NCI-H446 treated with DMSO at 0.1 percent for 48 hours (cell line): Measurements from ENCODE around the gene TBL1Y.

Experiments
- DNase-seq: peaks from one replicate; lab custom pipeline; 2025; lab: John Stamatoyannopoulos, UW

TBL1Y gene

DNA sequence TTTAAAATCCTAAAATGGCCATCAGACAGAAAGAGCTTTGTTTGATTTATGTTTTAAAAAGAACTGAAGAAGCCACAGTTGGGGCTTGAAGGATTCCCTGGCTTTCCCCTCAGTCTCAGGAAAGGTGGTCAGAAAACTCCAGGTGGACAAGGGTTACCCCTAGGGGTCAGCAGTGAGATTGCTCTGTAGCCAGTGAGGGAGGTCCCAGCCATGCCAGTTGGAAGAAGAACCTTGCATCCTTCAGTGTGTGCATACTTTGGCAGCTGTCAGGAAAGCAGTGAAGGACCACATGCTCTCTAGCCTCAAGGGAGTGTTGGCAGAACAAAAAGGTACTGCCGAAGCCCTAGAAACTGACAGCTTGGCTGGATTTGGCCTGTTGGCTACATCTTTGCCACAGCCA lies 182.3 kb downstream of the TBL1Y start:
- DNase-seq = peak; percentile 0

DNA sequence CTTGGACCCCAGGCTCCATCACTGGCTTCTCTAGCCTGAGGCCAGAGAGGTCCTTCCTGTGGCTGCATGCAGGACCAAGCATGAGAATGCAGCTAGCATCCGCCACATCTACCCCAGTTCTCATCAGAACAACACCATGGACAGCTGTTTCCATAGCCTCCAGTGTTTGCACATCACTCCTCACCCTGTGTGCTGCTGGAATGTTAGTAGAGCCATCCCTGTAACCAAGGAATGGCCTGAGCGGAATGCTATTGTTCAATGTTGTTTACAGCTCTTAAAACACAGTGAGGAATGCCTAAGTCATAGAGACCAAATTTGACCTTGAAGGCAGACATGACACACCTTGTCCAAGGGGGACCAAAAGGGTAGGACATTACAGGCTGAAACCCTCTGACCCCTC lies 183.9 kb downstream of the TBL1Y start:
- no peak for DNase-seq

DNA sequence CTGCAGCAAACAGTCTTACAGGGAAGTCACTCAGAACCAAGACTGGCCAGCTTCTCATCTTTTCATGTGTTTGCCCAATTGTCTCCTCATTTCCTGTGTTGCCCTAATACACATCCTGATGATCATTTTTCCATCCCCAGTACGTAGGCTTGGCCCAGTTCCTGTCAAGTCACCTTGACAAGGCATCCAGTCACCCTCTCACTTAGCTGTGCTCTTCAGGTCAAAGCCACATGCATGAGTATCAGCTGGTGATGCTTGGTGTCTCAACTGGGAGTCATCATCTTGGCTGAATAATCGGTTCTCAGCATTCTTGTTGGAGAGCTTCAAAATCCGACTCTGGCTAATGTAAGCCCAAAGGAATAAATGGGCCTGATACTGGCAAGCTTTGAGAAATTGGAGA lies 186.5 kb downstream of the TBL1Y start:
- no peak for DNase-seq

DNA sequence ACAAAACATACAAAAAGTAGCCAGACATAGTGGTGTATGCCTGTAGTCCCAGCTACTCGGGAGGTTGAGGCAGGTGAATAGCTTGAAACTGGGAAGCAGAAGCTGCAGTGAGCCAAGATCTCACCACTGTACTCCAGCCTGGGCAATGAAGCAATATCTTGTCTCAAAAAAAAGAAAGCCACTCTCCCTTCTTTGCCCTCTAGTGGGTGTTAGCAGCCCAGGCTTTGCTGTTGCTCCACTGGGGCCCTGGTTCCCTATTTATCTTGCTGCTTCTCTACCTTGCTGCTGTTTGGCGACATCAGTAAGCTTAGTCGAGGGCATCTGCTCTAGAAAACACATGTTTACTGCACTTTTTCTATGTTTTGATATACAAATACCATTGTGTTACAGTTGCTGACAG lies 189.2 kb downstream of the TBL1Y start:
- no peak for DNase-seq

DNA sequence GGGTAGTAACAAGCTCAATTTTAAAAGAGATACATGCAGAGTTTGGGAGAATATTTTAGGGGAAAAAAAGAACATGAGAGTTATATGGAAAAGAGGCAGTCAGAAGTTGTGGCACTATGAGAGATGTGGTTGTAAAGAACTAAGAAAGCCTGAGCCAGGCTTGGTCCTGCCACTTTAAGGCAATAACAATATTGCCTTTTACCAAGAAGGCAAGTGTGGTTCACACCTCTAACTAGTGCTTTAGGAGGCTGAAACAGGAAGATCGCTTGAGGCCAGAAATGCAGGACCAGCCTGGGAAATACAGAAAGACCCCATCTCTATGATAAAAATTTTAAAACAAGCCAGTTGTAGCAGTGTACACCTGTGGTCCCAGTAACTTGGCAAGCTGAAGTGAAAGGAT lies 192.2 kb downstream of the TBL1Y start:
- DNase-seq = no peak

DNA sequence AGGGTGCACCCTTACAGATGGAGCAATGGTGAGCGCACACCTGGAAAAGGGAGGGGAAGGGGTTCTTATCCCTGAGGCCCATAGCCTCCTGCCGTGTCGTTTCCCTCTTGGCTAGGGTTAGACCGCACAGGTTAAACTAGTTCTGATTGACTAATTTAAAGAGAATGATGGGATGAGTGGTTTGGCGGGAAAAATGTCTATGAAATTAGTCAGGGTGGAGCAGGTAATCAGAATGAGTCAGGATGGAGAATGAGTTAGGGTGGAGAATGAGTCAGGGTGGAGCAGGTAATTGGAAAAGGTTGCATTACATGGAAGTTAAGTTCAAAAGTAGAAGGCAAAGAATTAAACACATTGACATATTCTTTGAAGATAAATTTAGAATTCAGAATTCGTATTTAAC lies 196.7 kb downstream of the TBL1Y start:
- DNase-seq = no peak

DNA sequence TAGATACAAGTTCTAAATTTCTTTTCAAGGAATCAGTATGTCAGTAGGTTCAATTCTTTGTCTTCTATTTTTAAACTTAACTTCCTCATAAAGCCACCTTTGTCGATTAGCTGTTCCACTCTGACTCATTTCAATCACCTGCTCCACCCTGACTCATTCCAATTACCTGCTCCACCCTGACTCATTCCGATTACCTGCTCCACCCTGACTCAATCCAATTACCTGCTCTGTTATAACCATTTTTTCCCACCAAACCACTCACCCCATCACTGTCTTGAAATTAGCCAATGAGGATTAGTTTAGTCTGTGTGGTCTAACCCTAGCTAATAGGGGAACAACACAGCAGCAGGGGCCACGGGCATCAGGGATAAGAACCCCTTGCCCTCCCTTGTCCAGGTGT lies 199.6 kb downstream of the TBL1Y start:
- no peak for DNase-seq

DNA sequence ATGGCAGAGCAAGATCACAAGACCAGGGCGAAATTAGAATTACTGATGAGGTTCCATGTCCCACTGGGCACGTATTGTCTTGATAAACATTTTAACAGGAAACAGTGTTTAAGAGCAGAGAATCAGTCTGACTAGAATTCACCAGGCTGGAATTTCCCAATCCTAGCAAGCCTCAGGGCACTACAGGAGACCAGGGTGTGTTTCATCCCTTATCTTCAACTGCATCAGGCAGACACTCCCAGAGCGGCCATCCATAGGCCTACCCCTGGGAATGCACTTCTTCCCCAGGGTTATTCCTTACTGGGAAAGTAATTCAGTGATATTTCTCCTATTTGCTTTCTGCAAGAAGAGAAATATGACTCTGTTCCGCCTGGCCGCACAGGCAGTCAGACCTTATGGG lies 205.4 kb downstream of the TBL1Y start:
- no peak for DNase-seq

DNA sequence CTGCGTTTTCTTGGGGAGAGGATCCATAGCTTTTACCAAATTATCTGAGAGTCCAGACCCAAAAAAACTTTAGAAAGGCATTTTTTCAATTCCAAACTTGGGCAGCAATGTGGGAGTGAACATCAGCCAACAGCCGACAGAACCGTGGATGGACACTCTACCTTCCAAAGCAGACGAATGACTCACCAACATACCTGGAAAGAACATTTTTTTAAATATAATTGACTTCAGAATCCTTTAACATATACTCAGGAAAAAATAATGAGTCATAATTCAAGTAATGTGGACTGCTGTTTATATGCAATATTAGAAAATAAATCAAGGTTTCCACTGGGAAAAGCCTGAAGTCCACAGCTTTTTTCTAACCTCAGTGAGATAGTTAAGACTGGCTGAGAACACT lies 211.7 kb downstream of the TBL1Y start:
- DNase-seq = no peak

DNA sequence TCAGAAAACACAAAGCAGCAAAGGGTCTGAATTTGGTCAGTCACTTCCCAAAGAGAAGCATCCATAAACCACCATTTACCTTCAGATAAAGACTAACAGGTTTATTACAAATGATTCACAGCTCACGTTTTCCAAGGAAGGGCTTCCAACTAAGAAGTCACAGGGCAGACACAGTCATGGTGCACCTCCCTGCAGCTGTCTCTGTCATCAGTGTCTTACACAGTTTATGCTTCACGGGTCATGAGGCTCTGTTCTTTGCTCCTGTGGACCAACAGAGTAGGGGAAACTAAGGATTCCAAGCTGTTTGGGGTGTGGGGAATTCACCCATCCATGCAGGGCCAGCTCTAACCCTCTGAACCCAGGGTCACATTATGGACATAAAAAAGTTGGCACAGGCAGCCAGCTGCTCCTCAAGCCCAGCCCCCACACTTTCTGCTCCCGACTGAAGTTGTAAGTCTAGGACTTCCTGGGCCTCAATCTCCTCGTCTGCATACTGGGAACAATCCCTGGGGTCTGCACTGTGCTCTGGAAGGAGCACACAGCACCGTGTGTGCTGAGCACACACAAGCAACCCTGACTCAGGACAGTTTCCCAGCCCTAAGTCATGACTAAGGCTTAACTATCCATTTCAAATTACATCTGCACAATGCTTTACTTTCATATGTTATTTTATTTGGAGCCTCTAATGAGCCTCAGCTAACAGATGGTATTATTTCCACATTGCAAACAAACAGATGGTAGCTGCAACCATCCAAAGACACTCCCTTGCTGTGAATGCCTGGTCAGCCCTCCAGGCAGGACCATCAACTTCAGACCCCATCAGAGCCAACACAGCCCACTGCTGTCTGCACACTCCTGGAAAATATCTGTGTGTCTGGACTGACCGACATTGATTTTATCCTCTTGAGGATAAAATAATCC lies 214.9 kb downstream of the TBL1Y start:
- no peak for DNase-seq

DNA sequence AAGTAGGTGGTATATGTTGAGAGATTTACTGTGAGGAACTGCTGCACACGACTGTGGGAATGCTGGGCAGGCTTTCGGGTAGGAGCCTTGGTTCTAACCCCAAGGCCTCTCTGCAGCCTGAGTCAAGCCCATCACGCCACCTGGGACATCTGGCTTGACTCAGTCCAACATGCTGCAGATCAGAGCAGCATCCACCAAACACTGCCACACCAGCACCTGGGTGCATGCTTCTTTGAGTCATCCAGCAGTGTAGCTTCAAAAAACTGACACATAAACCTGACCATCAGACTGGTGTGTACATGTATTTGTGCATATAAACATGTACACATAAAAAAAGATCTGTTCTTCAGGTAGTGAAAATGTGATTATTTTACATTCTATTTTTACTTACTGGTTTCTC lies 217.7 kb downstream of the TBL1Y start:
- DNase-seq = no peak
